HepG2 (cell line): ENCODE results near the gene SPTB. TPM values are rescaled to one million over a fixed set of nuclear protein-coding genes. Genes with fewer than 3 reads are reported as not detected.

Source experiments
- CBX2 ChIP-seq, 2 experiments: fragments of 200-600 bp in 1 of 2; sonication (generic); formaldehyde crosslinking in 1 of 2; IDR thresholded peaks; 2 replicates each; pipeline versions ENCODE4 v1.7.0 to v1.8.1; 2018 to 2022; ENCODE audit warnings: low read depth in 2 of 2, low read length in 1 of 2, mild to moderate bottlenecking in 1 of 2, missing genetic modification reagents in 1 of 2
- CENPT ChIP-seq: sonication (generic); formaldehyde crosslinking; IDR thresholded peaks from 2 replicates; pipeline ENCODE4 v1.8.0; 2022; ENCODE audit warnings: low read depth, mild to moderate bottlenecking, moderate library complexity, missing genetic modification reagents
- CENPX ChIP-seq: sonication (generic); formaldehyde crosslinking; IDR thresholded peaks from 2 replicates; pipeline ENCODE4 v1.9.0; 2021; ENCODE audit warnings: mild to moderate bottlenecking, missing genetic modification reagents, moderate library complexity
- CREB1 ChIP-seq, 2 experiments: fragments of 450-650 bp in 1 of 2; IDR thresholded peaks; 2 replicates each; pipeline ENCODE4 v1.6.1; 2016 to 2017; ENCODE audit warnings: control low read depth in 1 of 2, mild to moderate bottlenecking in 1 of 2, missing compliant biosample characterization in 1 of 2, missing genetic modification characterization in 1 of 2
- FOXK1 ChIP-seq: sonication (generic); formaldehyde crosslinking; IDR thresholded peaks from 2 replicates; pipeline ENCODE4 v1.4.0; 2020; ENCODE audit warnings: low read depth, missing genetic modification reagents, borderline replicate concordance
- GLI4 ChIP-seq: sonication (generic); formaldehyde crosslinking; IDR thresholded peaks from 2 replicates; pipeline ENCODE4 v1.5.1; 2020; ENCODE audit warnings: missing genetic modification reagents, mild to moderate bottlenecking, moderate library complexity, borderline replicate concordance
- HIVEP1 ChIP-seq: sonication (generic); formaldehyde crosslinking; IDR thresholded peaks from 2 replicates; pipeline ENCODE4 v1.4.0; 2020; ENCODE audit warnings: mild to moderate bottlenecking, missing genetic modification reagents
- JARID2 ChIP-seq: sonication (generic); formaldehyde crosslinking; IDR thresholded peaks from 2 replicates; pipeline ENCODE4 v1.8.1; 2023; ENCODE audit warnings: missing genetic modification reagents, inconsistent platforms; ENCODE audit not compliant: insufficient replicate concordance
- NPAS2 ChIP-seq: sonication (generic); formaldehyde crosslinking; IDR thresholded peaks from 2 replicates; pipeline ENCODE4 v1.8.0; 2022; ENCODE audit warnings: mild to moderate bottlenecking, missing genetic modification reagents, borderline replicate concordance
- NR2F6 ChIP-seq, 2 experiments: IDR thresholded peaks; 2 replicates each; pipeline ENCODE4 v1.6.1; 2016; ENCODE audit warnings: antibody characterized with exemption in 1 of 2, mild to moderate bottlenecking in 1 of 2
- PLSCR1 ChIP-seq: sonication (generic); formaldehyde crosslinking; IDR thresholded peaks from 2 replicates; pipeline ENCODE4 v1.5.0; 2020; ENCODE audit warnings: missing genetic modification reagents, mild to moderate bottlenecking, borderline replicate concordance
- SOX13 ChIP-seq, 3 experiments: fragments of 450-650 bp in 1 of 3; sonication (generic) in 1 of 3; formaldehyde crosslinking in 1 of 3; IDR thresholded peaks in 2 of 3; conservative IDR thresholded peaks in 1 of 3; 2 replicates each; pipeline versions ENCODE4 v1.5.0 to v1.6.1; 2016 to 2020; ENCODE audit warnings: antibody characterized with exemption in 1 of 3, mild to moderate bottlenecking in 1 of 3, missing compliant biosample characterization in 1 of 3, missing genetic modification reagents in 1 of 3, moderate library complexity in 1 of 3
- ZNF232 ChIP-seq: sonication (generic); formaldehyde crosslinking; IDR thresholded peaks from 2 replicates; pipeline ENCODE4 v1.4.0; 2020; ENCODE audit warnings: missing genetic modification reagents, borderline replicate concordance
- ZNF292 ChIP-seq: sonication (generic); formaldehyde crosslinking; IDR thresholded peaks from 2 replicates; pipeline ENCODE4 v1.8.1; 2022; ENCODE audit warnings: mild to moderate bottlenecking, low read depth, missing genetic modification reagents, borderline replicate concordance
- ZNF570 ChIP-seq: sonication (generic); formaldehyde crosslinking; IDR thresholded peaks from 2 replicates; pipeline ENCODE4 v1.4.0; 2020; ENCODE audit warnings: mild to moderate bottlenecking, missing genetic modification reagents, borderline replicate concordance
- polyA plus RNA-seq, 8 experiments: library from polyadenylated mRNA; depleted of rRNA in 3 of 8; stranded (reverse) in 7 of 8; unstranded in 1 of 8; fragments of >200 nt; fragmentation: Illumina TruSeq in 4 of 8; extraction: Trizol in 4 of 8; gene quantifications; 2 replicates each; pipeline versions ENCODE4 v1.2.1 to v1.2.3, GENCODE V29; 2011 to 2016; ENCODE audit warnings: low read depth in 4 of 8, missing spikeins in 1 of 8, mixed read lengths in 1 of 8; ENCODE audit not compliant: insufficient read depth in 1 of 8
- total RNA-seq, 5 experiments: library from RNA; depleted of rRNA; stranded (reverse); fragments of >200 nt; fragmentation: Illumina TruSeq; extraction: Trizol; gene quantifications; 2 replicates each; pipeline ENCODE4 v1.2.3, GENCODE V29; 2016; ENCODE audit warnings: low read depth in 1 of 5
- TF ChIP-seq, protein P1 (sequence below): sonication (generic); formaldehyde crosslinking; IDR thresholded peaks from 2 replicates; pipeline ENCODE4 v1.8.0; 2022; ENCODE audit warnings: mild to moderate bottlenecking, missing genetic modification reagents; ENCODE audit not compliant: insufficient replicate concordance

Gene SPTB
- total and polyA plus RNA-seq, 2 of the 13 experiments (the other 11 are each of a cell fraction or from before 2014, with no cell fraction given), result 0.01 to 0.02 TPM

- TF ChIP-seq NR2F6 (IDR thresholded peaks at IDR 0.05) (peak; percentile 39; the same call in 1 of the 2 replicates), NR2F6 (CRISPR knock-in tag; IDR thresholded peaks at IDR 0.05) (no peak), CENPX (no peak), SOX13 (IDR thresholded peaks at IDR 0.05) (peak; percentile 35; the same call in 1 of the 2 replicates), SOX13 (CRISPR knock-in tag; conservative IDR thresholded peaks at IDR 0.05 in 1 of 2, IDR thresholded peaks at IDR 0.05 in 1 of 2) (no peak), CBX2 (IDR thresholded peaks at IDR 0.05; ENCODE audit: low read depth, low read length) (peak; percentile 69), CBX2 (CRISPR knock-in tag; IDR thresholded peaks at IDR 0.05; ENCODE audit: low read depth) (no peak; the same call in 1 of the 2 replicates), CENPT (no peak), HIVEP1 (CRISPR knock-in tag) (peak; percentile 59), PLSCR1 (CRISPR knock-in tag) (no peak), CREB1 (IDR thresholded peaks at IDR 0.05) (no peak), CREB1 (CRISPR knock-in tag; IDR thresholded peaks at IDR 0.05) (no peak), JARID2 (CRISPR knock-in tag) (no peak), GLI4 (CRISPR knock-in tag) (0 out of 2 replicates have a peak, but pooled peaks have one; percentile 10), ZNF570 (CRISPR knock-in tag) (no peak), FOXK1 (CRISPR knock-in tag) (no peak), ZNF292 (0 out of 2 replicates have a peak, but pooled peaks have one; percentile 17), NPAS2 (CRISPR knock-in tag) (no peak), ZNF232 (no peak)
- TF ChIP-seq, protein P1, sequence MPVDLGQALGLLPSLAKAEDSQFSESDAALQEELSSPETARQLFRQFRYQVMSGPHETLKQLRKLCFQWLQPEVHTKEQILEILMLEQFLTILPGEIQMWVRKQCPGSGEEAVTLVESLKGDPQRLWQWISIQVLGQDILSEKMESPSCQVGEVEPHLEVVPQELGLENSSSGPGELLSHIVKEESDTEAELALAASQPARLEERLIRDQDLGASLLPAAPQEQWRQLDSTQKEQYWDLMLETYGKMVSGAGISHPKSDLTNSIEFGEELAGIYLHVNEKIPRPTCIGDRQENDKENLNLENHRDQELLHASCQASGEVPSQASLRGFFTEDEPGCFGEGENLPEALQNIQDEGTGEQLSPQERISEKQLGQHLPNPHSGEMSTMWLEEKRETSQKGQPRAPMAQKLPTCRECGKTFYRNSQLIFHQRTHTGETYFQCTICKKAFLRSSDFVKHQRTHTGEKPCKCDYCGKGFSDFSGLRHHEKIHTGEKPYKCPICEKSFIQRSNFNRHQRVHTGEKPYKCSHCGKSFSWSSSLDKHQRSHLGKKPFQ (CRISPR knock-in tag), result peak; percentile 63
These were observed 176.1 kb downstream of the SPTB start (continued) for GRCh38 chr14:64703395-64704142.
